Measurements from ENCODE around the gene DCC. TPM values are rescaled to one million over a fixed set of nuclear protein-coding genes. Genes with fewer than 3 reads are reported as not detected.

Gene DCC
- total RNA-seq, 1 donor from 2014 or later: not detected

DNA sequence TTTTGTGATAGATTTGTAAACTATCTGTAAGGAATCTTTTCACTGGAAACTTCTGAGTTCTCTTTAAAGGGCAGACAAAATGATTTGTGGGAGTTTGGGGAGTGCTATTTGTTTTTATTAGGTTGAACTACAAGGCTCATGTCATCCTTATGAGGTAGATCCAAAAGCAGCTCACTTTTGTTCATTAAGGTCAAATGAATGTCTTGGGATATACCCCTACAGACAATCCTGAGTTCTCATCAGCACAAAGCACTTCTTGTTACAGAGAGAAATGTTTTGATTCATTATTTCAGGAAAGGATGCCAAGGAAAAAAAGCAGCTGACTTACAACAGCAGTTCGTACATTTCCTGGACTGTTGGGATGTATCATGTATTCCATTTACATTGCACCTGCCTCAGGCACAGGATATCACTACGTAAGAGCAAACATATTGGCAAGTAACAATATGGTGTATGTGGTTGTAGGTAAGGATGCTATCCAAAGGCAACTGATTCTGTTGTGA, 68.9 kb downstream of the DCC start:
- H3K4me3 ChIP-seq (ENCODE audit: low read depth, low read length): no peak overlapping the region
- DNase-seq (ENCODE audit: low read depth): no peak
- TF ChIP-seq, protein P1, sequence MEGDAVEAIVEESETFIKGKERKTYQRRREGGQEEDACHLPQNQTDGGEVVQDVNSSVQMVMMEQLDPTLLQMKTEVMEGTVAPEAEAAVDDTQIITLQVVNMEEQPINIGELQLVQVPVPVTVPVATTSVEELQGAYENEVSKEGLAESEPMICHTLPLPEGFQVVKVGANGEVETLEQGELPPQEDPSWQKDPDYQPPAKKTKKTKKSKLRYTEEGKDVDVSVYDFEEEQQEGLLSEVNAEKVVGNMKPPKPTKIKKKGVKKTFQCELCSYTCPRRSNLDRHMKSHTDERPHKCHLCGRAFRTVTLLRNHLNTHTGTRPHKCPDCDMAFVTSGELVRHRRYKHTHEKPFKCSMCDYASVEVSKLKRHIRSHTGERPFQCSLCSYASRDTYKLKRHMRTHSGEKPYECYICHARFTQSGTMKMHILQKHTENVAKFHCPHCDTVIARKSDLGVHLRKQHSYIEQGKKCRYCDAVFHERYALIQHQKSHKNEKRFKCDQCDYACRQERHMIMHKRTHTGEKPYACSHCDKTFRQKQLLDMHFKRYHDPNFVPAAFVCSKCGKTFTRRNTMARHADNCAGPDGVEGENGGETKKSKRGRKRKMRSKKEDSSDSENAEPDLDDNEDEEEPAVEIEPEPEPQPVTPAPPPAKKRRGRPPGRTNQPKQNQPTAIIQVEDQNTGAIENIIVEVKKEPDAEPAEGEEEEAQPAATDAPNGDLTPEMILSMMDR (conservative IDR thresholded peaks at IDR 0.05; ENCODE audit: low read depth, low read length): no peak

DNA sequence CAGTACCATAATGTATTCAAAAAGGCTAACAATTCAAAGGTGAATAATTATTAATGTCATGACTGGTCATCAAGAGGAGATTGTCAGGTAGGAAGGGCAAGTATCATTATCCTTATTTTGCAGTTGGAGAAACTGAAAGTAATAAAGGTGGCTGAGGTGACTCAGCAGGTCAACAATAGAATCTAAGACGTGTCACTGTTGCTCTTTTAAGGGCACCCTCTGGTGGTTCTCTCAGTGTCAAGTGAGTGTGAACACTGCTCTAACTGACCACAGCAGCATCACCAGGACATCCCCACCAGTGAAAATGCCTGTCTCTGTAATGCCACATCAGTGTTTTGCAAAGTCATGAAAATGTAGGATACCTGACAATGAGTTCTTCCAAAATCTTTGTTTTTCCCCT, 69.7 kb downstream of the DCC start:
- TF ChIP-seq, protein P1 (conservative IDR thresholded peaks at IDR 0.05; ENCODE audit: low read depth, low read length): peak; percentile 60
- H3K4me3 ChIP-seq (ENCODE audit: low read depth, low read length): no peak overlapping the region
- DNase-seq (ENCODE audit: low read depth): no peak

DNA sequence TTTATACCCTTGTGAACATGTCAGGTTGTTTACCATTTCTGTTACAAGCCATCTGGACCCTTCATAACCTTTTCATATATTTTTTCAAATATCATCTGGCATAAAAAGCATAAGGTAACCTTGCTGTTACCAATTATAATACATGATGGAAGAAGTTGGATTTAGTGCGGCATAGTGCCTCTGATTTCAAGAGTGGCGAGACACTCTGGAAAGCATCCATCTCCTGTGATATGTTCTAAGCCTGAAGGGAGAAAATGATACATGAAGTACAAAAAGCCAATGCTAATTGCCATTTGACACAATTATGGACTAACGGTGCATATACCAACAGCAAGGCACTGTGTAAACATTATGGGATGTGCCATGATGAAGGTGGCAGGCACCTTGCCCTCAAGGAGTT, 75.1 kb downstream of the DCC start:
- H3K4me3 ChIP-seq (ENCODE audit: low read depth, low read length): no peak overlapping the region
- no peak for DNase-seq (ENCODE audit: low read depth)
- TF ChIP-seq, protein P1 (conservative IDR thresholded peaks at IDR 0.05; ENCODE audit: low read depth, low read length): no peak

DNA sequence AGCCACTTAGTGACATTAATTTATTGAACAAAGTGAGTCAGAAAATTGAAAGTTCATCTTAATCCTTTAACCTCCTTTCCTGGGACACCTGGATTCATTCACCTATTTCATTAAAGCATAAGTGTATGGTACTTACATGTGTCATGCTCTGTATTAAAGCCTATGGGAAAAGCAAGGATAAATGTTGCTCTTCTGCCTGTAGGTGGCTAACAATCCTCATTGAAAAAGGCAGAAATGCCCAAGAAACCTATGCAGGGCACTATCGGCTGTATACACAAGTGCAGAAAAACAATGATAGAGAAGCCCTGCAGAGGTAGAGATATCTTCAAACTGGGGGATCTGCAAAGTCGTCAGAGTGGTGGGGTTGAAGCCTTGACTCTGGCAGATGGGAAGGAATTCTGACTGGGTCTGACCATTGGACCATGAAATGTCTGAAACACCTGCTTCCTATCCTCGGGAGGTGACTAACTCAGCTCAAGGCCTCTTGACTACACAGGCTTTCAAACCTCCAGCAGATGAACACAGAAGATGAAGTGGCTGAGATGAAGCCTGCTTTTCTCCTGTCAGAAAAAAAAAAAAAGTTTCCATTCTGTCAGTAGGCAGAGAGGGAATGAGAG, 83.1 kb downstream of the DCC start:
- TF ChIP-seq, protein P1 (conservative IDR thresholded peaks at IDR 0.05; ENCODE audit: low read depth, low read length): peak; percentile 44
- no peak overlapping the region for H3K4me3 ChIP-seq (ENCODE audit: low read depth, low read length)
- DNase-seq (ENCODE audit: low read depth): no peak

DNA sequence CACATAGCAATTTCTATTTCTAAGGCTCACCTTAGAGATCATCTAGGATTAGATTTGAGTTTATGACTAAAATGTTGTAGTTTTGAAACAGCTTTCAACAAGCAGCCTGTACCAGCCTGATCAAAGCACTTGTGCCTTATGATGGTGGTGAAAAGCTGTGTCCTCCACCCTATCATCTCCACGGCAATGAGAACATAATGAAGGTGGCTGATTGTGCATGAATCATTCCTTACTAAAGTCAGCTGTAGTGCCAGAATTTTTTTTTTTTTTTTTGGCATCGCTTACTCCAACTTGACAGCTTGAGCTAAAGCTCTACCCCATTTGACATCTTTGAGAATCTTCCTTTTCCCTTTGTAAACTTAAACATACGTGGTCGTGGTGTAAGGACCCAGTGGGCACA, 86.0 kb downstream of the DCC start:
- DNase-seq (ENCODE audit: low read depth): no peak
- TF ChIP-seq, protein P1 (conservative IDR thresholded peaks at IDR 0.05; ENCODE audit: low read depth, low read length): no peak
- no peak overlapping the region for H3K4me3 ChIP-seq (ENCODE audit: low read depth, low read length)

DNA sequence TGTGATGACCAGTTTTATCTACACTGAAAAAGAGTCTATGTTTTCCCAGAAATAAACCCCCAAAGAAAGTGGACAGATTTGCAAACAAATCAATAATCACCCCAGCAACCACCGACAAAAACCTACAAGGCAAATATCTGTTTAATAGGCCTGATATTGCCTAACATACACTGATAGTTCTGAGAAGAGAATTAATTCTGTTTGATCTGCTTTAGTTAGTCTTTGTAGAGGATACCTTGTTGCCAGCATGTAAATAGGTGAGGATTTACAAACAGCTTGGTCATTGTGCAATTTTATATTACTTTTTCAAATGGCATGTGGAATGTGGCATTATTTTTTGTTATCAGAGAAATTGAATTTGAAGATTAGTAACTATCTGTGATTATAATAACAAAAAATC, 86.5 kb downstream of the DCC start:
- TF ChIP-seq, protein P1 (conservative IDR thresholded peaks at IDR 0.05; ENCODE audit: low read depth, low read length): no peak
- H3K4me3 ChIP-seq (ENCODE audit: low read depth, low read length): no peak overlapping the region
- no peak for DNase-seq (ENCODE audit: low read depth)

Data from epithelial cell of proximal tubule (primary cell).